ENCODE measurements around the gene NFU1. TPM values are rescaled to one million over a fixed set of nuclear protein-coding genes. Genes with fewer than 3 reads are reported as not detected.

NFU1 gene
- total and polyA plus RNA-seq, 2 experiments from 2014 or later = 39.9 to 102 TPM

- TF ChIP-seq CTCF (conservative IDR thresholded peaks at IDR 0.05; ENCODE audit: low read depth in 2 of 2) = no peak
- TF ChIP-seq EZH2phosphoT487 (IDR thresholded peaks at IDR 0.05; ENCODE audit: unreplicated experiment) = no peak
- no peak for TF ChIP-seq REST (IDR thresholded peaks at IDR 0.05; ENCODE audit: unreplicated experiment)
- TF ChIP-seq JUNB (IDR thresholded peaks at IDR 0.05; ENCODE audit: unreplicated experiment) = no peak
Observed at GRCh38 chr2:69369802-69370201, 67.4 kb downstream of the NFU1 start (continued).

- peaks cover 63% of the 10 kb centered on the region for H3K36me3 Mint-ChIP-seq (ENCODE audit: low read depth)
- H3K4me3 Mint-ChIP-seq = no peak overlapping the region
- no peak for DNase-seq (ENCODE audit: low spot score)
- ATAC-seq = no peak
- Histone ChIP-seq H3K4me1 (ENCODE audit: insufficient read depth) (0 out of 2 replicates have a peak, but pooled peaks cover 3% of the 10 kb centered on the region), H3K9me2 (ENCODE audit: insufficient read depth) (no peaks in the 10 kb centered on the region), H3K27me3 (ENCODE audit: insufficient read depth) (no peaks in the 10 kb centered on the region), H3K4me3 (no peak overlapping the region), H3K36me3 (ENCODE audit: insufficient read depth) (peaks cover 33% of the 10 kb centered on the region), H3K4me2 (no peak overlapping the region), H3F3A (replicated peaks; ENCODE audit: low read depth) (no peaks in the 10 kb centered on the region), H3K79me2 (replicated peaks; ENCODE audit: insufficient read depth) (peaks cover 3% of the 10 kb centered on the region), H2AFZ (no peak overlapping the region), H3K27ac (ENCODE audit: low read depth) (no peak overlapping the region), H4K20me1 (replicated peaks; ENCODE audit: insufficient read depth) (no peaks in the 10 kb centered on the region; the same call in 1 of the 2 replicates)
- no peak overlapping the region for H3K27ac Mint-ChIP-seq
- no peaks in the 10 kb centered on the region for H3K9me3 Mint-ChIP-seq
- H3K27me3 Mint-ChIP-seq (ENCODE audit: insufficient read depth, low read depth, poor library complexity) = no peaks in the 10 kb centered on the region
- H3K4me1 Mint-ChIP-seq = peaks cover 5% of the 10 kb centered on the region; the same call in 2 of the 3 replicates
- TF ChIP-seq EZH2 (IDR thresholded peaks at IDR 0.05; ENCODE audit: low read depth, unreplicated experiment) (no peak), ZNF114 (CRISPR knock-in tag; IDR thresholded peaks at IDR 0.05) (no peak), ZNF331 (CRISPR knock-in tag; IDR thresholded peaks at IDR 0.05; ENCODE audit: low read depth) (no peak), ZNF462 (CRISPR knock-in tag; IDR thresholded peaks at IDR 0.05) (no peak), JUNB (IDR thresholded peaks at IDR 0.05; ENCODE audit: unreplicated experiment) (no peak), NANOG (IDR thresholded peaks at IDR 0.05; ENCODE audit: borderline replicate concordance) (no peak), EZH2phosphoT487 (IDR thresholded peaks at IDR 0.05; ENCODE audit: unreplicated experiment) (no peak), POLR2AphosphoS5 (IDR thresholded peaks at IDR 0.05; ENCODE audit: low read depth) (no peak), REST (IDR thresholded peaks at IDR 0.05; ENCODE audit: unreplicated experiment) (no peak)
Observed at GRCh38 chr2:69368588-69368987, 68.6 kb downstream of the NFU1 start.

All from GM23338 (cell line).